NCI-H2171 treated with DMSO at 0.1 percent for 48 hours (cell line): ENCODE measurements around the gene MRPL27.
"Not testable (repeated sequence)": the region's sequence is repeated elsewhere in the genome, so short reads cannot be mapped to it uniquely, and the experiment has no call there.

Source experiments
- DNase-seq: peaks from one replicate; lab custom pipeline; 2025; lab: John Stamatoyannopoulos, UW

The MRPL27 gene

GRCh38 chr17:50372758-50373556 is at the start of gene MRPL27, which contains the start of gene EME1:
Gene MRPL27 (minus strand): TSS chr17:50373184. CDS start chr17:50373170, 14 bp downstream.
Gene EME1 (plus strand): TSS chr17:50373229. CDS start chr17:50375209, 1,980 bp downstream.
- peak; percentile 98 for DNase-seq

DNA sequence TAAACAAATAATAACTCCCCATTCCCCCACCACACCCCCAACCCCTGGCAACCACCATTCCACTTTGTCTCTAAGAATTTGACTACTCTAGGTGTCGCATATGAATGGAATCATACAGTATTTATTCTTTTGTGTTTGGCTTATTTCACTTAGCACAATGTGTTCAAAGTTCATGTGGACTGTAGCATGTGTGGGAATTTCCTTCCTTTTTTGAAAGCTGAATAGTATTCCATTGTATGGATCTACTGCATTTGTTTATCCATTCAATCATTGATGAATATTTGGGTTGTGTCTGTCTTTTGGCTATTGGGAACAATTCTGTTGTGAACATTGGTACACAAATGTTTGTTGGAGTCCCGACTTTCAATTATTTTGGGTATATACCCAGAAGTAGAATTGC is 49.8 kb upstream of the MRPL27 start:
- no peak for DNase-seq

- peak; percentile 33 for DNase-seq
Measured at GRCh38 chr17:50421308-50422051, 48.5 kb upstream of the MRPL27 start.

DNA sequence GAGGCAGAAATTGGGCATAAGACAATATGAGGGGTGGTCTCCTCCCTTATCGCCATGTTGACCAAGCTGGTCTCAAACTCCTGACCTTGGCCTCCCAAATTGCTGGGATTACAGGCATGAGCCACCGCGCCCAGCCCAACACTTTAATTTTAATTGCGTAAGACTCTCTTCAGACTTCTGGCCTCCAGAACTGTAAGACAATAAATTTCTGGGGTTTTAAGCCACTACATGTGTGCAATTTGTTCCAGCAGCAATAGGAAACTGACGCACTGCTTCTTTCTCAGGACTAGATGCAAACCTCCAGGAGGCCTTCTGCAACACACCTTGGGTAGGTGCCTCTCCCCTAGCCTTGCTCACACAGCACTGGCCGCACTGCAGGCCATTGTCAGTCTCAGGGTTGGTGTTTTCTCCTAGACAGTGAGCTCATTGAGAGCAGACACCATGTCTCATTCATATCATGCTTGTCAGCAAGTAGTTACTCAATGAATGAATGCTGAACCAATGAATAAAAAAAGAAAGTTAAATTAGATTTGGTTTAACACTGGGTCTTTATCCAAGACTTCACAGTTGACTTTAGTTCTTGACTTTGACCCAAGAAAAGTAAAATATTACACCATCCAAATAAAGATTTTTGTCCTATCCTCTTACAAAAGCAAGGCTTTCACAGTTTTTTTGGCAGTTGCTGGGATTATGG is 47.6 kb upstream of the MRPL27 start:
- no peak for DNase-seq

DNA sequence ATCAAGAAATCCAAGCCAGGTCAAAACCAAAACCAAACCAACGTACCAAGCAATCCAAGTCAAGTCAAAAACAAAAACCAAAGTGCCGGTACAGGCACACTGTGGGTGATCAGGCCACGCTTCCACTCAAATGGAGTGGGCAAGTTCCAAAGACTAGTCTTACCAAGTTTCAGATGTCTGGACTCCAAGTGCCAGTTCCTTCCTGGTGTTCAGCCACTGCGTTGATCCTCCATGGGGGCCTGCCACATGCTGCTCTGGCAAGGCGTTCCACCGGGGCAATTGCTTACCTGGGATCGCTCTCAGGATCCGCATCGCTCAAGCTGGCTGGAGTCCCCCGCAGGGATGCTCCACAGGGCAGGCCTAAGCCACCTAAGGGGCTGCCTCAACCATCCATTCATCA is 46.6 kb upstream of the MRPL27 start:
- DNase-seq, result not testable (repeated sequence)

DNA sequence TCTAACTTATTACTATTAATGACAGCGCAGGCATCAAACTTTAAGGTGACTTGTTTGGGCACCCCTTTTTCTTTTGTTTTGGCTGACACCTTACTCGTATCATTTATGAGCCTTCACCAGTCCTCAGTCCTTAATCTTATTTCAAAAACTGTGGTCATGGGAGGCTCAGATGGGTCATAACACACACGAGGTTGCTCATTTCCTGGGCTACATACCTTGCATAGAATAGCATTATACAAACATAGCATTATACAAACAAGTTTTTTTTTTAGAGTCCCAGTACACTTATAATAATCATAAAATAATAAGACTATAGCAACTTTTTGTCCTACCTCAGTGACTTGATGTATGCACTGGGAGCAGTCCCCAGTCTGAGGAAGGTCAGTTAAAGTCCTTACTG is 41.8 kb upstream of the MRPL27 start:
- no peak for DNase-seq

DNA sequence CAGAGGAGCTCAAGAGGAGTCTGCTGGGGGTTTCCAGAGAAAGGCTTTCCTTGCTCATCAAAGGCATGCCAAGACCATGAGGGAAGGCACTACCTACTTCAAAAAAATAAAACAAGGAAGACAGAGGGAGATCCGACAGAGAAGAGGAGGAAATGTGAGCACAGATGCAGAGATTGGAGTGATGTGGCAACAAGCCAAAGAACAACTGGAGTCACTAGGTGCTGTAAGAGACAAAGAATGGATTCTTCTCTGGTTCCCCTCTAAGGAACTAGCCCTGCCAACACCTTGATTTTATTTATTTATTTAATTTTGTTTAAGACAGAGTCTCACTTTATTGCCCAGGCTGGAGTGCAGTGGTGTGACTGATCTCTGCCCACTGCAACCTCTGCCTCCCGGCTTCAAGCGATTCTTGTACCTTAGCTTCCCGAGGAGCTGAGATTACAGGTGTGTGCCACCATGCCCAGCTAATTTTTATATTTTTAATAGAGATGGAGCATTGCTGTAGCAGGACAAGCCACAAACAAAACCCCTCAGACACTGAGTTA is 39.3 kb upstream of the MRPL27 start:
- peak; percentile 30 for DNase-seq

DNA sequence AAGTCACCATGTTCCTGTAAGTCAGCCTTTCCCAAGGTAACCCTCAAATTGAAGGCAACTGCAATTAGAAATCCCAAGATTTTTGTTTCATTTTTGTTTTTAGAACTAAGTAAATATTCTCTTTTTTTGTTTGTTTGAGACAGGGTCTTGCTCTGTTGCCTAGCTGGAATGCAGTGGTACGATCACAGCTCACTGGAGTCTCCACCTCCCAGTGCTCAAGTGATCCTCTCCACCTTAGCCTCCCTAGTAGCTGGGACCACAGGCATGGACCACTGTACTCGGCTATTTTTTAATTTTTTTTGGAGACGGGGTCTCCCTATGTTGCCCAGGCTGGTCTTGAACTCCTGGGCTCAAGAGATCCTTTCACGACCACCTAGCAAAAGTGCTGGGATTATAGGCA is 34.9 kb upstream of the MRPL27 start:
- no peak for DNase-seq

GRCh38 chr17:50406578-50406977 is 33.6 kb upstream of the MRPL27 start:
- DNase-seq, result no peak

DNA sequence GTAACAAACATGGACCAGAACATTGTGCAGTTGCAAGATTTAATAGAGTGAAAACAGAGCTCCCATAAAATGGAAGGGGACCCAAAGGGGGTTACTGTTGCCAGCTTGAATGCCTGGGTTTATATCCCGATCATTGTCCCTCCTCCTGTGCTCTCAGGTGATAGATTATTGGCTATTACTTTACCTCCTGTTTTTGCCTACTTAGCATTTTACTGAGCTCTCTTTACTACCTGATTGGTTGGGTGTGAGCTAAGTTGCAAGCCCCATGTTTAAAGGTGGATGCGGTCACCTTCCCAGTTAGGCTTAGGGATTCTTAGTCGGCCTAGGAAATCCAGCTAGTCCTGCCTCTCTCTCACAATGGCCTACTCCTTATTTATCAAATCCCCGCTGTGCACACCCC is 32.4 kb upstream of the MRPL27 start:
- not testable (repeated sequence) for DNase-seq

DNA sequence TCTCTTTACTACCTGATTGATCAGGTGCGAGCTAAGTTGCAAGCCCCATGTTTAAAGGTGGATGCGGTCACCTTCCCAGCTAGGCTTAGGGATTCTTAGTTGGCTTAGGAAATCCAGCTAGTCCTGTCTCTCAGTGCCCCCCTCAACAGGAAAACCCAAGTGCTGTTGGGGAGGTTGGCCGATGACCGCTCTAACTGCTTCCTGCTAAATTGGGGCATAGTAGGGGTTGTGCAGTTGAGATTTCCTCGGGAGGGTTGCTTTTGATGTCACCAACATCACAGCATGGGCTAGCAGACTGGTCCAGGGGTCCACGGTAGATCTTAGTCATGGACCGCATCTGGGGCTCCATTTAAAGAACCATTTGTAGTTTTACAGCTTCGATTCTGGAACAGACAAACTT is 26.6 kb upstream of the MRPL27 start:
- not testable (repeated sequence) for DNase-seq

- DNase-seq, result not testable (repeated sequence)
Measured at GRCh38 chr17:50398672-50399071, 25.7 kb upstream of the MRPL27 start.

GRCh38 chr17:50397919-50398285 is 24.9 kb upstream of the MRPL27 start:
- DNase-seq, result no peak

DNA sequence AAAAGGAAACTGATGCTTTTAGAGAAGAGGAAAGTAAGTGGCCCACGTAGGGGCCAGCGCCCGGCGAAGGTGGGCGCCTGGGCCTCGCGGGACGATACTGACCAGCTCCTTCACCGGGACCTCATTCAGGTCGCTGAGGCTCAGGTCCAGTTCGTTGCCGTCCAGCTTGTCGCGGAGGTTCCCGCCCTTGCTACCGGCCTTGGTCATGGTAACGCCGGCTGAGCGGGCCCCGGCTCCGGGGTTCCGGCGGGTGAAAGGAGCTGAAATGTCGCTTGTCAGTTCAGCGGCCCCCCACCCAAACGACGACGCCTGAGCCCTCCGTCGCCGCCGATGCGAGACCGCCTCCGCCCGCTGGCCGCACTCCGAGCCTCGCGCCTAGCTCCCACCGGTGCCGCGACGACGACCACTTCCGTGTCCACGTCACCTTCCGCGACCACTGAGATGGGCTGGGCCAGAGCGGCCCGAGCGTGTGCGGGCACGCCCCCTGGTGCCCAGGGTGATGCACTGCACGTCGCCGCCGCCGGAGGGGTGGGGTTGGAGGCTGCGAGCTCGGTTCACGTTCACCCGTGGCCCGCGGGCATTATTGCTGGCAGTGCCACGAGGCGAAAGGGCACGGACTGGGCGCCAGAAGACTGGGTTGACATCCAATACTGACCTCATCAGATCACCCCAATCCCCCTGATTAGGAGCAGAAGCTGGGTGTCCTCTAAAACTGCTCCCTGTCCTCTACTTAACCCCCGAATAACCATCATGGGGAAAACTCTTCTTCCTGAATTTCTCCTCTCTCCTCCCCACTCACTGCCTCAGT is 24.3 kb upstream of the MRPL27 start, which contains the start of gene LRRC59:
Gene LRRC59 (minus strand): TSS at position 413 of the 808 bp plus-strand sequence. CDS start 206 bp downstream, at position 207.
- peak; percentile 76 for DNase-seq

- peak; percentile 16 for DNase-seq
Measured at GRCh38 chr17:50396261-50397110, 23.5 kb upstream of the MRPL27 start.

DNA sequence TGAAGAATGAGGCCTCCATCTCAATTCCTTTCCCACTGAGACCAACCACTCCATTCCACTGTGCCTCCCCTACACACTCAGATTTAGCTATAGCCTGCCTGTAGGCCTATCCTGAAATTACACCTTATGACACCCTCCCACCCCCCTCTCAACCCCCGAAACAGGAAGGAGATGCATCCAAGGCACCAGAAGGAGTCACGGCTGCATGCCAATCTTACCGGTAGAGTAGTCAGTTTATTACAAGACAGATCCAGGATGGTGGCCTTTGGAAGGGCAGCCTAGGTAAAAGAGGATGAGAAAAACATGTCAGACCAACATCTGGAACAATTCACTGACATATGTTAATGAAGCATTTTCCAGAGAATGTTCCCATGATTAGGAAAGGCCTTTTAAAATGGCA is 21.7 kb upstream of the MRPL27 start:
- no peak for DNase-seq

- no peak for DNase-seq
Measured at GRCh38 chr17:50393700-50394099, 20.7 kb upstream of the MRPL27 start.

DNA sequence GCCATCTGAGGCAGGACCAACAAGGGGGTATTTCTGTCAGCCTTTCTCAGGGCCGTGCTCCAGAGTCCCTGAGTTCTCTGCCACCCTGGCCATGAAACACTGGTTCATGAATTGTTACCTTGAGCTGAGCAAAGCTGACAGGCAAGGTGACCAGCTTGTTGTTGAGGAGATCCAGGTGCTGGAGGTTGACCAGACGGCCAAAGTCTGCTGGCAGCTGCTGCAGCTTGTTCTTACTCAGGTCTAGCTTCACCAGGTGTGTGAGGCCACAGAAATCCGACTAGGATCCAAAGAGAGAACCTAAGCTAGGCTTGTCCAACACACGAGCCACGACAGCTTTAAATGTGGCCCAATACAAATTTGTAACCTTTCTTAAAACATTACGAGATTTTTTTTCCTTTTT is 19.6 kb upstream of the MRPL27 start:
- DNase-seq, result no peak

- DNase-seq, result no peak
Measured at GRCh38 chr17:50389534-50389933, 16.6 kb upstream of the MRPL27 start.

DNA sequence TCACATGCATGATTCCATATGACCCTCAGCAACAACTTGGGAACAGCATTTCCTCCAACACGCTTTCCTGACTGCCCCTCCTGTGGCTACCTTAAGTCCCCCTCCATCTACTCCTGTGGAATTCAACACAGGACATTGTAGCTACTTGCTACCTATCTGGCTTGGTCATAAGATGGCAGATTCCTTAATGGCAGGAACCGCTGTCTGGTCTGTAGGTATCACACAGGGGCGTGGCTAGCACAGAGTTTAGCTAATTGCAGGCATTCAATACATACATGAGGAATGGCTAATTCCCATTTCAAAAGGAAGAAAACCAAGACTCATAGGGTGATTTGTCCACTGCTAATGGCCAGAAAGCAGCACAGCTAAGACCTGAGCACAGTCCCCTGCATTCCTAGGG is 15.7 kb upstream of the MRPL27 start:
- no peak for DNase-seq
